ENCODE results near the gene ZPLD1.

DNA sequence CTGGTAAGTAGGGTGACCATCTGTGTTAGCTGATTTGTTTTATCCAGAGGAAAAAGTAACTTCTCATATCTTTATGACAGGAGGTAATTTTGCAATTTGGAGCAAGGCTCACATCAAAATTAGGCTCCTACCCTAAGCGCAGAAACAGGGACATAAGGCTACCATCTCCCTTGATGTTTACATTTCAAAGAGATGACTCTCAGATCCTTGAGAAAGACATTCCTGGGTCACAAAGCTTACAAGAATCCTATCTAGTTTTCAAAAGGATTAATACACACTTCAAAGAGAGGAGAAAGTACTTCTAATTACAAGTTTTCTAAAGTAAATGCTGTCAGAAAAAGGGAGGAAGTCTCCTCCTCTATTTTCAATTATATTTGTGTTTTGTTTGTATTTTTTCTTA is 7.0 kb downstream of the ZPLD1 start:
- TF ChIP-seq, protein P1, sequence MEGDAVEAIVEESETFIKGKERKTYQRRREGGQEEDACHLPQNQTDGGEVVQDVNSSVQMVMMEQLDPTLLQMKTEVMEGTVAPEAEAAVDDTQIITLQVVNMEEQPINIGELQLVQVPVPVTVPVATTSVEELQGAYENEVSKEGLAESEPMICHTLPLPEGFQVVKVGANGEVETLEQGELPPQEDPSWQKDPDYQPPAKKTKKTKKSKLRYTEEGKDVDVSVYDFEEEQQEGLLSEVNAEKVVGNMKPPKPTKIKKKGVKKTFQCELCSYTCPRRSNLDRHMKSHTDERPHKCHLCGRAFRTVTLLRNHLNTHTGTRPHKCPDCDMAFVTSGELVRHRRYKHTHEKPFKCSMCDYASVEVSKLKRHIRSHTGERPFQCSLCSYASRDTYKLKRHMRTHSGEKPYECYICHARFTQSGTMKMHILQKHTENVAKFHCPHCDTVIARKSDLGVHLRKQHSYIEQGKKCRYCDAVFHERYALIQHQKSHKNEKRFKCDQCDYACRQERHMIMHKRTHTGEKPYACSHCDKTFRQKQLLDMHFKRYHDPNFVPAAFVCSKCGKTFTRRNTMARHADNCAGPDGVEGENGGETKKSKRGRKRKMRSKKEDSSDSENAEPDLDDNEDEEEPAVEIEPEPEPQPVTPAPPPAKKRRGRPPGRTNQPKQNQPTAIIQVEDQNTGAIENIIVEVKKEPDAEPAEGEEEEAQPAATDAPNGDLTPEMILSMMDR (IDR thresholded peaks at IDR 0.05; ENCODE audit: borderline replicate concordance, extremely low read depth, low read length, poor library complexity, severe bottlenecking), result no peak
- TF ChIP-seq EZH2 (IDR thresholded peaks at IDR 0.05; ENCODE audit: borderline replicate concordance, low read depth, low read length, severe bottlenecking), result no peak

All from DND-41 (cell line).